ENCODE data around the gene ANTXRL. TPM values are rescaled to one million over a fixed set of nuclear protein-coding genes. Genes with fewer than 3 reads are reported as not detected.

Gene ANTXRL
- total and polyA plus RNA-seq, 10 of the 15 experiments (the other 5 are each of a cell fraction or from before 2014, with no cell fraction given), result not detected

GRCh38 chr10:46299286-46299535, 12.4 kb downstream of the ANTXRL start (continued):
- TF ChIP-seq SMC3 (IDR thresholded peaks at IDR 0.05; ENCODE audit: borderline replicate concordance, low read length) (no peak), TCF12 (IDR thresholded peaks at IDR 0.05; ENCODE audit: low read depth, low read length) (no peak), HCFC1 (IDR thresholded peaks at IDR 0.05; ENCODE audit: low read length) (no peak), HSF1 (IDR thresholded peaks at IDR 0.05; ENCODE audit: low read depth, low read length) (no peak), IKZF1 (conservative IDR thresholded peaks at IDR 0.05) (no peak), POLR2A (IDR thresholded peaks at IDR 0.05; ENCODE audit: low read depth, low read length) (no peak), MEF2B (IDR thresholded peaks at IDR 0.05; ENCODE audit: partially characterized antibody, poor library complexity, severe bottlenecking) (no peak)
- TF ChIP-seq, protein P1, sequence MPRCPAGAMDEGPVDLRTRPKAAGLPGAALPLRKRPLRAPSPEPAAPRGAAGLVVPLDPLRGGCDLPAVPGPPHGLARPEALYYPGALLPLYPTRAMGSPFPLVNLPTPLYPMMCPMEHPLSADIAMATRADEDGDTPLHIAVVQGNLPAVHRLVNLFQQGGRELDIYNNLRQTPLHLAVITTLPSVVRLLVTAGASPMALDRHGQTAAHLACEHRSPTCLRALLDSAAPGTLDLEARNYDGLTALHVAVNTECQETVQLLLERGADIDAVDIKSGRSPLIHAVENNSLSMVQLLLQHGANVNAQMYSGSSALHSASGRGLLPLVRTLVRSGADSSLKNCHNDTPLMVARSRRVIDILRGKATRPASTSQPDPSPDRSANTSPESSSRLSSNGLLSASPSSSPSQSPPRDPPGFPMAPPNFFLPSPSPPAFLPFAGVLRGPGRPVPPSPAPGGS (IDR thresholded peaks at IDR 0.05; ENCODE audit: borderline replicate concordance, insufficient read depth, low read depth, low read length, poor library complexity, severe bottlenecking), result no peak

DNA sequence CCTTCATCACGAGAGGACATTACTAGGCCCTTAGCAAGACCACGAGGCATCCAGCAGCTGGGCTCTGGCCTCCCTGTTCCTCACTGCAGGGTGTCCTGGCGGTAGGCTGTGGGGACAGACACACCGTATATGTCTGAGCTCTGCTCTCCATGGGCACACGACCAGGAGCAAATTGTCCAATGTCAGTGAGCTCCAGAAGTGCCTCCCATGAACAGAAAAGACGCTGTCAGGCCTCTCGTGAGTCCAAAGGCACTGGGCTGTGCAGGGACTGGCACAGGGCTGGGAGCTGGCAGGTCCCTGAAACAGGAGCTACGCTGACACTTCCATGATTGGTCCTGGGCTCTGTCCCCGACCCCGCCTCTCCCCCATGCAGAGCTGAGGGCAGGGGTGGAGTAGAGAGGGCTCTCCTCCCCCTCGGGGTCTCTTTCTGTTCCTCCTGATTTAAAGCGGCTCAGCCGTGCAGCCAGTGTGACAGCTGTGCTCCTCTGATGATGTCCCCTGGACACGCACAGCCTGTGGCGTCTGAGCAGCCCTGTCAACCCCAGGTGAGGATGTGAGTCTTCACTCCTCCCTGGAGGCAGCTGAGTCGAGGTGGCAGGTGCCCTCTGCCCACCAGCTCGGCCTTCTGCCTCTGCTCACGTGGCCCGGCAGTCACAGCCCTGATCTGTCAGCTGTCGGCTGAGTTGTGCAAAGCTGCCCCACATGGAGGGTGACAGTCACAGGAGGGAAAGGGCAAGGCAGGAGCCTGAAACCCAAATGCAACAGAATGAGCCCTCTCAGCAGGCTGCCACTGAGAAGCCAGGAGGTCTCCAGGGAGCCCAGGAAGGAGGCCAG, 13.0 kb downstream of the ANTXRL start:
- in situ Hi-C loops (cut with MboI) (no loop called here), intact Hi-C loops (cut with micrococcal nuclease; ENCODE audit: unreplicated experiment) (no loop called here)
- Histone ChIP-seq H4K20me1 (ENCODE audit: control insufficient read depth, insufficient read depth) (no peaks in the 10 kb centered on the region), H2AFZ (ENCODE audit: control insufficient read depth, low read depth, low read length) (peak overlapping the region; percentile 23), H3K36me3 (ENCODE audit: control insufficient read depth in 2 of 2, insufficient read depth in 2 of 2, low read length in 1 of 2) (no peaks in the 10 kb centered on the region), H3K27ac (ENCODE audit: control insufficient read depth, insufficient read depth) (no peak overlapping the region), H3K9ac (ENCODE audit: control insufficient read depth, insufficient read depth, low read length) (no peak overlapping the region), H3K4me1 (ENCODE audit: control insufficient read depth, insufficient read depth, low read length) (peaks cover 7% of the 10 kb centered on the region), H3K4me3 (no peak overlapping the region), H3K9me3 (replicated peaks; ENCODE audit: control insufficient read depth, insufficient read depth, low read length) (no peaks in the 10 kb centered on the region), H3K4me2 (ENCODE audit: control insufficient read depth, insufficient read depth) (no peak overlapping the region), H3K27me3 (replicated peaks in 1 of 2; ENCODE audit: control insufficient read depth in 2 of 2, insufficient read depth in 2 of 2, low read length in 1 of 2) (no peaks in the 10 kb centered on the region; a peak in 1 of 4 replicates), H3K79me2 (ENCODE audit: control insufficient read depth, insufficient read depth, low read length) (no peaks in the 10 kb centered on the region)
- no peak for FAIRE-seq
- no TSS peak for BruUV-seq (replicated peaks)
- TF ChIP-seq MEF2A (IDR thresholded peaks at IDR 0.05; ENCODE audit: insufficient read depth, low read depth, low read length) (no peak), STAT1 (conservative IDR thresholded peaks at IDR 0.05) (no peak), ZNF592 (IDR thresholded peaks at IDR 0.05) (no peak), SMC3 (IDR thresholded peaks at IDR 0.05; ENCODE audit: borderline replicate concordance, low read length) (no peak), ATF7 (IDR thresholded peaks at IDR 0.05; ENCODE audit: low read depth) (no peak), ASH2L (IDR thresholded peaks at IDR 0.05; ENCODE audit: borderline replicate concordance, low read depth) (no peak), BHLHE40 (IDR thresholded peaks at IDR 0.05; ENCODE audit: borderline replicate concordance in 1 of 2, low read depth in 2 of 2, low read length in 1 of 2) (peak in 1 of 2 experiments; percentile 49; a peak in 2 of 4 replicates)
- WGBS (ENCODE audit: insufficient coverage, insufficient replicate concordance, low lambda C conversion rate, missing lambda C conversion rate), result 23% methylated on average over 20 of the region's 20 CpGs
- no peak for DNase-seq (ENCODE audit: low read depth, low spot score)
- ChIA-PET POLR2A (no interaction called here), SMC1A (ENCODE audit: uncharacterized antibody, unreplicated experiment) (interaction anchor here (0.9 kb wide), 1 partner anchor 30 kb away, joined by 3 read pairs; no protein-coding TSS in a partner anchor), RAD21 (ENCODE audit: unreplicated experiment) (no interaction called here), CTCF (no interaction called here)
- ATAC-seq, result peak; percentile 33
